ENCODE measurements around the gene PRKCZ.

PRKCZ gene

DNA sequence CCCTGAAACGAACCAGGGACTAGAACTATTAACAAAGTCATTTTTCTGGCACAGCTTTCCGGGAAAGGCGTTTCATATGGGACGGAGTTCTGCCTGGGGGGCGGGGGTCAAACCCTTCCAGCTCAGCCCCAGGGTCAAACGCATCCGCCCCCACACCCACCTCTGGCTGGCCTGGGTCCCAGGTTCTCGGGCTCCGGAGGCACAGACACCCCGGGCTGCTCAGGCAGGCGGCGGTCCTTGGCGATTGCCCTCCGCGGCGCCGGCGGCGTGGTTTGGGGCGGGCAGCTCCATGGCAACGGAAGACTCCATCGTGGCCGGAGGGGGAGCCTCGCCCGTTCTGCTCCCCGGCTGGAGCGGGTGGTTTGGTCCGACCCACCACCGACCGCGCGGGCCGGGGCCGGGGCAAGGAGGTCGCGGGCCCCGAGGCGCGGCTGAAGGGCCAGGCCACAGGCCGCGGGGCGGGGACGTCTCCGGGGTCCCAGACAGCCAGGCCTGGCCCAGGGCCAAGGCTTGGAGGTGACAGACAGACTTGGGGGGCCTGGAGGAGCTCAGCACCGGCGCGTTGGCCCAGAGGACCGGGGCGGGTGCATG, 46.6 kb upstream of the PRKCZ start, which contains the start of gene CFAP74:
TSS of gene CFAP74 (minus strand) at position 246 of the 591 bp plus-strand sequence. CDS start 12,830 bp downstream, outside the sequence.
- no peak within 1 kb of the TSS for H3K4me3 ChIP-seq (ENCODE audit: low read depth, low read length)
- H2AFZ ChIP-seq = no peak within 1 kb of the TSS
- H3K27me3 ChIP-seq (ENCODE audit: control insufficient read depth, insufficient read depth, low read length) = no peaks in the 10 kb centered on the region

DNA sequence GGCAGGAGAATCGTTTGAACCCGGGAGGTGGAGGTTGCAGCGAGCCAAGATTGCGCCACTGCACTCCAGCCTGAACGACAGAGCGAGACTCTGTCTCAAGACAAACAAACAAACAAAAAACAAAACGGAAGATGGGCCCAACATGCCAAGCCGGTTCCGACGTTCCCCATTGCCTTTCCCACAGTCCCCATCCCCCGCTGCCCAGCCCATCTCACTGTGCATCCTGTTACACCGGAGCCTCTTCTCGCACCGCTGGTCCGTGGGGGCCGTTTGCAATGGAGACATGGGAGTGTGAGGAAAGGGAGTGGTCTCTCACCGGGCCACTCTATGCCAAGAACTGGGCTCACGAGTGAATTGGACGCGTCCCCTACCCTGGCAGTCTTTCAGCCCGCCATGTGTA, 45.4 kb upstream of the PRKCZ start:
- Histone ChIP-seq H2AFZ (no peak overlapping the region), H3K9ac (no peak overlapping the region), H3K36me3 (ENCODE audit: control insufficient read depth, insufficient read depth, low read length) (no peaks in the 10 kb centered on the region), H3K27ac (no peak overlapping the region), H3K4me1 (no peaks in the 10 kb centered on the region), H3K79me2 (no peaks in the 10 kb centered on the region), H3K4me2 (ENCODE audit: low read length) (no peak overlapping the region), H3K27me3 (ENCODE audit: control insufficient read depth, insufficient read depth, low read length) (no peaks in the 10 kb centered on the region), H3K4me3 (ENCODE audit: low read depth, low read length) (no peak overlapping the region), H3K9me3 (ENCODE audit: control insufficient read depth, low read length) (no peaks in the 10 kb centered on the region)
- TF ChIP-seq, protein P1, sequence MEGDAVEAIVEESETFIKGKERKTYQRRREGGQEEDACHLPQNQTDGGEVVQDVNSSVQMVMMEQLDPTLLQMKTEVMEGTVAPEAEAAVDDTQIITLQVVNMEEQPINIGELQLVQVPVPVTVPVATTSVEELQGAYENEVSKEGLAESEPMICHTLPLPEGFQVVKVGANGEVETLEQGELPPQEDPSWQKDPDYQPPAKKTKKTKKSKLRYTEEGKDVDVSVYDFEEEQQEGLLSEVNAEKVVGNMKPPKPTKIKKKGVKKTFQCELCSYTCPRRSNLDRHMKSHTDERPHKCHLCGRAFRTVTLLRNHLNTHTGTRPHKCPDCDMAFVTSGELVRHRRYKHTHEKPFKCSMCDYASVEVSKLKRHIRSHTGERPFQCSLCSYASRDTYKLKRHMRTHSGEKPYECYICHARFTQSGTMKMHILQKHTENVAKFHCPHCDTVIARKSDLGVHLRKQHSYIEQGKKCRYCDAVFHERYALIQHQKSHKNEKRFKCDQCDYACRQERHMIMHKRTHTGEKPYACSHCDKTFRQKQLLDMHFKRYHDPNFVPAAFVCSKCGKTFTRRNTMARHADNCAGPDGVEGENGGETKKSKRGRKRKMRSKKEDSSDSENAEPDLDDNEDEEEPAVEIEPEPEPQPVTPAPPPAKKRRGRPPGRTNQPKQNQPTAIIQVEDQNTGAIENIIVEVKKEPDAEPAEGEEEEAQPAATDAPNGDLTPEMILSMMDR (IDR thresholded peaks at IDR 0.05) = no peak

More for the DNA sequence above, 46.6 kb upstream of the PRKCZ start, which contains the start of gene CFAP74:
- TF ChIP-seq, protein P1 (IDR thresholded peaks at IDR 0.05) = no peak
- H3K9me3 ChIP-seq (ENCODE audit: control insufficient read depth, low read length) = no peaks in the 10 kb centered on the region
- H3K79me2 ChIP-seq = no peaks in the 10 kb centered on the region
- no peak within 1 kb of the TSS for H3K4me2 ChIP-seq (ENCODE audit: low read length)
- no peak within 1 kb of the TSS for H3K9ac ChIP-seq
- H3K4me1 ChIP-seq = no peaks in the 10 kb centered on the region
- H3K36me3 ChIP-seq (ENCODE audit: control insufficient read depth, insufficient read depth, low read length) = no peaks in the 10 kb centered on the region
- H3K27ac ChIP-seq = no peak within 1 kb of the TSS

DNA sequence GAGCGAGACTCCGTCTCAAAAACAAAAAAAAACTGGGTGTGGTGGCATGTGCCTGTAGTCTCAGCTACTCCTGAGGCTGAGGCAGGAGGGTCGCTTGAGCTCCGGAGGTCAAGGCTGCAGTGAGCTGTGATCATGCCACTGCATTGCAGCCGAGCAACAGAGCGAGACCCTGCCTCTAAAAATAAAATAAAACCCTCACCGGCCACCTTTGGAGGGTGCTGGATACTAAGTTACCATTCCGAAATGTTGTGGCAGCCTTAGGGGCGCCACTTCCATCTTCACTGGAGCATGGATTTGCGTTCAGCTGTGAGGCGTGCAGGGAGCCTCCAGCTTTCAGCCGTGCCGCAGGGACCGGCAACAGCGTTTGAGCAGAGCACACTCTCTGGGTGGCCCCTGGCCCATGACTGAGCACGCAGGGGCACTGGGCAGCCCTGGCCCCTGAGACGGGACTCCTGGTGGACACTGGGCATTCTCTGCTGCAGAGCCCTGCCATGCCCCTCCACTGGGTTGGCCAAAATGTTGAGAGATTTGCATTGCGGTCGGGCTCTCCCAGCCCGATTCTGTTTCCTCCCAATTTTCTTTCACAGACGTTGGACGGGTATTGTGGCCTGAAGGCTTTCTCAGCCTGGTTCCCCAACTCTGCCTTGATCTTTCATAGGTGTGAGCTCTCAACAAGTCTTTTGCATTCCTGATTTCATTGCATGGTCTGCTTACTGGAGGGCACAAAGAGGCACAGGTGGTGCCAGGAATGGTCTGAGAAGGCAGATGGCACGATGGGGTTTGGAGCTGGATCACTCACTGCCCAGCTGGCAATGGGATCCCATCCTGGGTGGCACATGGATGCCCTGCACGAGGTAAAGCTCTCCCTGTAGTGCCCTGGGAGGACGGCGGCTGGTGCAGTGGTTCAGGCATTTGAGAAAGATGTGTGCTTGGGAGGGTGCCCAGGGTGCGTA, 40.8 kb upstream of the PRKCZ start:
- no peaks in the 10 kb centered on the region for H3K27me3 ChIP-seq (ENCODE audit: control insufficient read depth, insufficient read depth, low read length)
- TF ChIP-seq, protein P1 (IDR thresholded peaks at IDR 0.05) = no peak

GRCh38 chr1:2014181-2014580, 36.0 kb upstream of the PRKCZ start:
- Histone ChIP-seq H3K27ac (no peak overlapping the region), H3K4me2 (ENCODE audit: low read length) (no peak overlapping the region), H2AFZ (no peak overlapping the region), H3K4me3 (ENCODE audit: low read depth, low read length) (no peak overlapping the region), H3K4me1 (no peaks in the 10 kb centered on the region), H3K9ac (no peak overlapping the region), H3K36me3 (ENCODE audit: control insufficient read depth, insufficient read depth, low read length) (no peaks in the 10 kb centered on the region), H3K27me3 (ENCODE audit: control insufficient read depth, insufficient read depth, low read length) (no peaks in the 10 kb centered on the region), H3K9me3 (ENCODE audit: control insufficient read depth, low read length) (no peaks in the 10 kb centered on the region), H3K79me2 (no peaks in the 10 kb centered on the region)
- TF ChIP-seq, protein P1 (IDR thresholded peaks at IDR 0.05) = no peak

More for the DNA sequence above, 40.8 kb upstream of the PRKCZ start:
- Histone ChIP-seq H2AFZ (no peak overlapping the region), H3K36me3 (ENCODE audit: control insufficient read depth, insufficient read depth, low read length) (no peaks in the 10 kb centered on the region), H3K79me2 (no peaks in the 10 kb centered on the region), H3K9ac (no peak overlapping the region), H3K4me2 (ENCODE audit: low read length) (no peak overlapping the region), H3K27ac (no peak overlapping the region), H3K4me3 (ENCODE audit: low read depth, low read length) (no peak overlapping the region), H3K4me1 (no peaks in the 10 kb centered on the region), H3K9me3 (ENCODE audit: control insufficient read depth, low read length) (no peaks in the 10 kb centered on the region)

Data from parathyroid adenoma (tissue), 2 donors.